22Rv1 (cell line): ENCODE data around the gene TMEM88.

ENCODE experiments used
- H3K27ac ChIP-seq: fragments of 450-650 bp; 2 replicates; pipeline ENCODE4 v1.5.1; 2017
- ZFX ChIP-seq: fragments of 450-650 bp; IDR thresholded peaks from 2 replicates; pipeline ENCODE4 v1.6.1; 2017; ENCODE audit warnings: antibody characterized with exemption, borderline replicate concordance
- TF ChIP-seq, protein P1 (sequence below): fragments of 450-650 bp; IDR thresholded peaks from 2 replicates; pipeline ENCODE4 v1.5.1; 2017; ENCODE audit warnings: mild to moderate bottlenecking

TMEM88 gene

GRCh38 chr17:7833795-7834541, 20.9 kb upstream of the TMEM88 start, which contains the start of gene KDM6B:
Gene KDM6B (plus strand): TSS chr17:7834217. CDS start chr17:7845555, 11,338 bp downstream.
- no peak for TF ChIP-seq ZFX
- TF ChIP-seq, protein P1, sequence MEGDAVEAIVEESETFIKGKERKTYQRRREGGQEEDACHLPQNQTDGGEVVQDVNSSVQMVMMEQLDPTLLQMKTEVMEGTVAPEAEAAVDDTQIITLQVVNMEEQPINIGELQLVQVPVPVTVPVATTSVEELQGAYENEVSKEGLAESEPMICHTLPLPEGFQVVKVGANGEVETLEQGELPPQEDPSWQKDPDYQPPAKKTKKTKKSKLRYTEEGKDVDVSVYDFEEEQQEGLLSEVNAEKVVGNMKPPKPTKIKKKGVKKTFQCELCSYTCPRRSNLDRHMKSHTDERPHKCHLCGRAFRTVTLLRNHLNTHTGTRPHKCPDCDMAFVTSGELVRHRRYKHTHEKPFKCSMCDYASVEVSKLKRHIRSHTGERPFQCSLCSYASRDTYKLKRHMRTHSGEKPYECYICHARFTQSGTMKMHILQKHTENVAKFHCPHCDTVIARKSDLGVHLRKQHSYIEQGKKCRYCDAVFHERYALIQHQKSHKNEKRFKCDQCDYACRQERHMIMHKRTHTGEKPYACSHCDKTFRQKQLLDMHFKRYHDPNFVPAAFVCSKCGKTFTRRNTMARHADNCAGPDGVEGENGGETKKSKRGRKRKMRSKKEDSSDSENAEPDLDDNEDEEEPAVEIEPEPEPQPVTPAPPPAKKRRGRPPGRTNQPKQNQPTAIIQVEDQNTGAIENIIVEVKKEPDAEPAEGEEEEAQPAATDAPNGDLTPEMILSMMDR = no peak
- H3K27ac ChIP-seq = peak within 1 kb of the TSS; percentile 99

- H3K27ac ChIP-seq = peak overlapping the region; percentile 99
- TF ChIP-seq ZFX = no peak
- TF ChIP-seq, protein P1 = no peak
Measured at GRCh38 chr17:7834542-7834956, 20.3 kb upstream of the TMEM88 start.

DNA sequence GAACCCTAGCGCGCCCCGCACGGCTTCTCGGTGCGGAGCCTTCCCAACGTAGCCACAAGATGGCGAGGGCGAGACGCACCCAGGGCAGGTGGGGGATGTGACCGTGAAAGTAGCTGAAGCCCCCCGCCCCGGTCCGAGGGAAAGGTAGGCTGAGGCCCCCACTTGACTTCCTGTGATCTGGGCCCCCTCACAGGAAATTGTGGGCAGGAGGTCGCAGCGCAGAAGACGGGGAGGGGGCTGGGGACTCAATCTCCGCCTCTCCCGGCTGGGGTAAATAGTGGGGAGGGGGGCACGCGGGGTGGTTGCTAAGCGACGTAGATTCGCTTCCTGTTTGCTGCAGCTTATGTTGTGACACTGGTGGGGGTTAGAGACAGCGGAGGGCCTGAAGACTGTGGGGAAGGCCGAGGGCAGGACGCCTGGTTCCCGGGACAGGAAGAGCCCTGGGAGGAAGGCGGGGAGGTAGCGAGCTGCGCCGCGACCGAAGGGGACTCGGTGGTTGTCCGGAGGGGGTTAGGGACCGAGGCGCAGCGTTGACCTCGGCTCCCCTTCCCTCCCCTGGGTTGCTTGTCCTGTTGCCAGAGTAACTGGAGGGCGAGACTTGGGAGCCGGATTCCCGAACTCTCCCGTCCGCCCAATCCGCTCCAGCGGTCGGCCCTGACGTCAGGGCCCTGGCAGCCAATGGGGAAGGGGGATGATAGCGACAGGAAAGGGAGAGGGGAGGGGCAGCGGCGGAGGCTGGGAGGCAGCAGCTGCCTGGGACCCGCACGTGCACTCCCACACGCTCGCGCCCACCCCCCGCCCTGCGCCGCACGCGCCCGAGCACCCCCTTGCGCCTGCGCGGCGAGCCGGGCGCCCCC, 19.7 kb upstream of the TMEM88 start:
- peak overlapping the region; percentile 99 for H3K27ac ChIP-seq
- no peak for TF ChIP-seq ZFX
- TF ChIP-seq, protein P1 = peak; percentile 89

GRCh38 chr17:7835814-7836595, 18.9 kb upstream of the TMEM88 start:
- TF ChIP-seq ZFX = no peak
- TF ChIP-seq, protein P1 = no peak
- H3K27ac ChIP-seq = peak overlapping the region; percentile 99

GRCh38 chr17:7836596-7837407, 18.1 kb upstream of the TMEM88 start:
- TF ChIP-seq ZFX = no peak
- TF ChIP-seq, protein P1 = no peak
- H3K27ac ChIP-seq = peak overlapping the region; percentile 99

DNA sequence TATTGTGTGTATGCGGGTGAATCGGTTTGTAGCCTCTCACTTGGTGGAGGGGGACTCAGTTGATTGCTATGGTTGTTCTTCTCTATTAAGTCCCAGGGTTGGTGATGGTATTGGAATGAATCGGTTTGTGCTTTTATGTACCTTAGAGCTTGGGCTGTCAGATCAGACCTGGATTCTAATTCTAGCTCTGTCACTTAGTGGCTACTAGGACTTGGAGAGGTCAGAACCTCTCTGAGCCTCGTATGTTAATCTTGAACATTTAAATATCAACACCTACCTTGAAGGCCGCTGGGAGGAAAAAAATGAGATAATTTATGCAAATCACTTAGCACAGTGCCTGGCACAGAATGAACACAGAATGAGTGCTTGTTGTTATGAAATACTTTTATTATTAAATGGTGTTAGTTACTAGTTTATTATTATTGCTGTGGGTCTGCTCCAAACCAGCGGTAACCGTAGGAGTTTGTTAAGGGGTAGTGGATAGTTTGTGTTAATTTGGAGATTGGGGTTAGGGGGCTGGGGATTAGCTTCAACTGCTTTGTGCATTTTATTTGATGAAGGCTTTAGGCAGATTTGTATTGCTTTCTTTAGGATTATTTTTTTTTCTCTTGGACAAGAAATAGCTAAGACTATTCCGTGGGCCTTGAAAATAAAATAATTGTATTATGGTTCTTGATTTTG, 17.3 kb upstream of the TMEM88 start:
- peak overlapping the region; percentile 99 for H3K27ac ChIP-seq
- TF ChIP-seq ZFX = no peak
- TF ChIP-seq, protein P1 = no peak
